HepG2 (cell line): ENCODE data around the gene VGLL4. TPM values are rescaled to one million over a fixed set of nuclear protein-coding genes. Genes with fewer than 3 reads are reported as not detected.

ENCODE experiments used
- ARNT2 ChIP-seq: sonication (generic); formaldehyde crosslinking; IDR thresholded peaks from 2 replicates; pipeline ENCODE4 v1.8.0; 2022; ENCODE audit warnings: mild to moderate bottlenecking, low read depth, missing genetic modification reagents, moderate library complexity
- ATF3 ChIP-seq: sonication (generic); formaldehyde crosslinking; IDR thresholded peaks from 2 replicates; pipeline ENCODE4 v1.4.0; 2020; ENCODE audit warnings: missing genetic modification reagents
- CREB1 ChIP-seq, 2 experiments: fragments of 450-650 bp in 1 of 2; IDR thresholded peaks; 2 replicates each; pipeline ENCODE4 v1.6.1; 2016 to 2017; ENCODE audit warnings: control low read depth in 1 of 2, mild to moderate bottlenecking in 1 of 2, missing compliant biosample characterization in 1 of 2, missing genetic modification characterization in 1 of 2
- E2F2 ChIP-seq: sonication (generic); formaldehyde crosslinking; IDR thresholded peaks from 2 replicates; pipeline ENCODE4 v1.4.0; 2020; ENCODE audit warnings: missing genetic modification reagents, borderline replicate concordance
- ETV5 ChIP-seq: IDR thresholded peaks from 2 replicates; pipeline ENCODE4 v1.6.1; 2018; ENCODE audit warnings: missing biosample characterization, missing genetic modification reagents, inconsistent platforms, borderline replicate concordance
- FOXK2 ChIP-seq: fragments of 450-650 bp; IDR thresholded peaks from 2 replicates; pipeline ENCODE4 v1.6.1; 2016
- GPBP1L1 ChIP-seq: sonication (generic); formaldehyde crosslinking; IDR thresholded peaks from 2 replicates; pipeline ENCODE4 v1.5.0; 2020; ENCODE audit warnings: mild to moderate bottlenecking, missing genetic modification reagents
- HNRNPL ChIP-seq: fragments of 200-400 bp; formaldehyde crosslinking; IDR thresholded peaks from 2 replicates; pipeline ENCODE4 v1.6.1; 2017; ENCODE audit warnings: mild to moderate bottlenecking, low read depth, low read length
- KDM4B ChIP-seq: sonication (generic); formaldehyde crosslinking; IDR thresholded peaks from 2 replicates; pipeline ENCODE4 v1.4.0; 2020; ENCODE audit warnings: missing genetic modification reagents
- MIXL1 ChIP-seq: IDR thresholded peaks from 2 replicates; pipeline ENCODE4 v1.6.1; 2016
- SPEN ChIP-seq: sonication (generic); formaldehyde crosslinking; IDR thresholded peaks from 2 replicates; pipeline ENCODE4 v1.5.1; 2020; ENCODE audit warnings: low read depth, mild to moderate bottlenecking, missing genetic modification reagents
- TOPORS ChIP-seq: sonication (generic); formaldehyde crosslinking; IDR thresholded peaks from 2 replicates; pipeline ENCODE4 v1.8.0; 2023; ENCODE audit warnings: mild to moderate bottlenecking, missing genetic modification reagents
- ZBTB34 ChIP-seq: sonication (generic); formaldehyde crosslinking; IDR thresholded peaks from 2 replicates; pipeline ENCODE4 v1.8.0; 2022; ENCODE audit warnings: mild to moderate bottlenecking, missing genetic modification reagents
- ZBTB4 ChIP-seq: sonication (generic); formaldehyde crosslinking; IDR thresholded peaks from 2 replicates; pipeline ENCODE4 v1.4.0; 2020; ENCODE audit warnings: missing genetic modification reagents, mild to moderate bottlenecking, borderline replicate concordance
- ZFX ChIP-seq: sonication (generic); formaldehyde crosslinking; IDR thresholded peaks from 2 replicates; pipeline ENCODE4 v1.4.0; 2020; ENCODE audit warnings: mild to moderate bottlenecking, low read depth, missing genetic modification reagents, moderate library complexity
- ZFY ChIP-seq: sonication (generic); formaldehyde crosslinking; IDR thresholded peaks from 2 replicates; pipeline ENCODE4 v1.4.0; 2020; ENCODE audit warnings: missing genetic modification reagents
- ZNF296 ChIP-seq: sonication (generic); formaldehyde crosslinking; conservative IDR thresholded peaks from 2 replicates; pipeline ENCODE4 v1.5.0; 2020; ENCODE audit warnings: mild to moderate bottlenecking, missing genetic modification reagents
- ZNF354B ChIP-seq: sonication (generic); formaldehyde crosslinking; IDR thresholded peaks from 2 replicates; pipeline ENCODE4 v1.8.0; 2022; ENCODE audit warnings: mild to moderate bottlenecking, missing genetic modification reagents
- ZNF382 ChIP-seq: sonication (generic); formaldehyde crosslinking; IDR thresholded peaks from 2 replicates; pipeline ENCODE4 v1.5.0; 2020; ENCODE audit warnings: missing genetic modification reagents, mild to moderate bottlenecking, borderline replicate concordance
- ZNF775 ChIP-seq: sonication (generic); formaldehyde crosslinking; IDR thresholded peaks from 2 replicates; pipeline ENCODE4 v1.4.0; 2020; ENCODE audit warnings: missing genetic modification reagents, mild to moderate bottlenecking, moderate library complexity, borderline replicate concordance
- ZNF841 ChIP-seq: sonication (generic); formaldehyde crosslinking; IDR thresholded peaks from 2 replicates; pipeline ENCODE4 v1.8.1; 2023; ENCODE audit warnings: missing genetic modification reagents, borderline replicate concordance
- ZSCAN25 ChIP-seq: sonication (generic); formaldehyde crosslinking; IDR thresholded peaks from 2 replicates; pipeline ENCODE4 v1.8.0; 2022; ENCODE audit warnings: mild to moderate bottlenecking, missing genetic modification reagents
- polyA plus RNA-seq, 8 experiments: library from polyadenylated mRNA; depleted of rRNA in 3 of 8; stranded (reverse) in 7 of 8; unstranded in 1 of 8; fragments of >200 nt; fragmentation: Illumina TruSeq in 4 of 8; extraction: Trizol in 4 of 8; gene quantifications; 2 replicates each; pipeline versions ENCODE4 v1.2.1 to v1.2.3, GENCODE V29; 2011 to 2016; ENCODE audit warnings: low read depth in 4 of 8, missing spikeins in 1 of 8, mixed read lengths in 1 of 8; ENCODE audit not compliant: insufficient read depth in 1 of 8
- total RNA-seq, 5 experiments: library from RNA; depleted of rRNA; stranded (reverse); fragments of >200 nt; fragmentation: Illumina TruSeq; extraction: Trizol; gene quantifications; 2 replicates each; pipeline ENCODE4 v1.2.3, GENCODE V29; 2016; ENCODE audit warnings: low read depth in 1 of 5

The VGLL4 gene
- total and polyA plus RNA-seq, 2 of the 13 experiments (the other 11 are each of a cell fraction or from before 2014, with no cell fraction given), result 23.2 to 39.0 TPM

- TF ChIP-seq ZBTB34 (CRISPR knock-in tag) (no peak), FOXK2 (no peak), ZFY (CRISPR knock-in tag) (0 out of 2 replicates have a peak, but pooled peaks have one; percentile 31), ZSCAN25 (CRISPR knock-in tag) (0 out of 2 replicates have a peak, but pooled peaks have one; percentile 48), ZBTB4 (CRISPR knock-in tag) (0 out of 2 replicates have a peak, but pooled peaks have one; percentile 56), ZNF382 (CRISPR knock-in tag) (no peak), MIXL1 (CRISPR knock-in tag) (peak; percentile 43; the same call in 1 of the 2 replicates), CREB1 (IDR thresholded peaks at IDR 0.05) (no peak), CREB1 (CRISPR knock-in tag; IDR thresholded peaks at IDR 0.05) (no peak), ZNF296 (CRISPR knock-in tag) (no peak), KDM4B (CRISPR knock-in tag) (no peak), ZNF841 (CRISPR knock-in tag) (no peak), E2F2 (CRISPR knock-in tag) (0 out of 2 replicates have a peak, but pooled peaks have one; percentile 21), SPEN (CRISPR knock-in tag) (peak; percentile 47), ATF3 (no peak), TOPORS (CRISPR knock-in tag) (no peak), ZNF775 (CRISPR knock-in tag) (no peak), ZFX (peak; percentile 44; the same call in 1 of the 2 replicates), ETV5 (CRISPR knock-in tag) (peak; percentile 12; the same call in 1 of the 2 replicates), HNRNPL (peak; percentile 37; the same call in 1 of the 2 replicates), GPBP1L1 (CRISPR knock-in tag) (no peak), ARNT2 (no peak; the same call in 1 of the 2 replicates), ZNF354B (CRISPR knock-in tag) (no peak)
Observed at GRCh38 chr3:11536132-11536935, 107.4 kb downstream of the VGLL4 start (continued).
